GM08714 (cell line): ENCODE results near the gene PTCRA.

Experiments
- H3K4me3 ChIP-seq: fragments of 200-500 bp; sonication (Bioruptor generic); 2 replicates; pipeline ENCODE4 v1.5.1; 2014; ENCODE audit warnings: mild to moderate bottlenecking, low read length, inconsistent platforms
- ZNF274 ChIP-seq: IDR thresholded peaks from 2 replicates; pipeline ENCODE4 v1.6.1; 2012; ENCODE audit warnings: mild to moderate bottlenecking, low read depth, low read length

Gene PTCRA

DNA sequence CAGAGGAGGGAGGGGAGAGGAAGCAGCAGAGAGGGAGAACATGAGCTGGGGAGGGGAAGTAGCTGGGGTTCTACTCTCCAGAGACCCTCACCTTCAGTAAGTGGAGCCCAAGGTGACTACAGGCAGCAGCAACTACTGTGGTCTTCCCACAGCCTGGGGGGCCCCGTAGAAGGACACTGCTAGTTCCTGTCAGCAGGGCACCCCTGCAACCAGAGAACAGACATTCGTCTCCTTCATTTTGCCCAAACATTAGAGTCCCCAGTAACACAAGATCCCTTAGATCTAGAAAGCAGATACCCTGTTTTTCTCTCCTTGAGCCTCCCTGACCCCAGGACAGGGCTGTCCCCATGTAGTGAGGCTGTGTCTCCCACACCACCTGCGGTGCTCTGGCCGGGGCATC, 52.9 kb downstream of the PTCRA start:
- TF ChIP-seq ZNF274: no peak

GRCh38 chr6:42969431-42969830, 53.6 kb downstream of the PTCRA start:
- H3K4me3 ChIP-seq: no peak overlapping the region
- TF ChIP-seq ZNF274: no peak

More for the DNA sequence above, 52.9 kb downstream of the PTCRA start:
- no peak overlapping the region for H3K4me3 ChIP-seq

- TF ChIP-seq ZNF274: no peak
- no peak overlapping the region for H3K4me3 ChIP-seq
Observed at GRCh38 chr6:42969934-42970333, 54.1 kb downstream of the PTCRA start.

GRCh38 chr6:42970871-42971612, 55.2 kb downstream of the PTCRA start:
- TF ChIP-seq ZNF274: no peak
- H3K4me3 ChIP-seq: no peak overlapping the region

DNA sequence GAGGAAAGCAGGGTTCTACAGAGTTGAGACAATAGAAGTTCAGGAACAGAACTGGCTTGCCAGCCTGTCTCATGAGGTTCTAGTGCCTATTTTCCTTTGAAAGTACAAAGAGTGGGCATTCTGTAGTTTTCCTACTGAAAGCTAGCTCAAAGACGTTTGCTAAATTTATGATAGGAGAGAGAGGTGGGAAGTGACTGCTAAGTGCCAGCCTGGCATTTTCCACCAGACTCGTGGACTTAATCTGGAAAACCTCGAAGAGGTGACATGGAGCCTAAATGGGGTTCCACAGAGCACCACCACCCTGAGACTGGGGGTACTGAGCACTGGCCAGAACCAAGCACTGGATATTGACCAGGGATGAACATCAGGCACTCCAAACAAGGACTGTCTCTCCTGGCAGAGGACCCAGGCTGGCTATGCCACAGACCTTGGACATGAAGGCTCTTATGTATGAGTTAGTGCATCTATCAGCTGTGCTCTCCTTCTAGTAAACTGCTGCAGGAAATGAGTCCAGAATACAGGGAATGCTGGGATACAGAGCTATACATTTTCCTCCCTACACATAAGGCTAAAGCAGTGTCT, 56.0 kb downstream of the PTCRA start:
- H3K4me3 ChIP-seq: no peak overlapping the region
- no peak for TF ChIP-seq ZNF274

GRCh38 chr6:42973926-42974325, 58.1 kb downstream of the PTCRA start:
- no peak for TF ChIP-seq ZNF274

DNA sequence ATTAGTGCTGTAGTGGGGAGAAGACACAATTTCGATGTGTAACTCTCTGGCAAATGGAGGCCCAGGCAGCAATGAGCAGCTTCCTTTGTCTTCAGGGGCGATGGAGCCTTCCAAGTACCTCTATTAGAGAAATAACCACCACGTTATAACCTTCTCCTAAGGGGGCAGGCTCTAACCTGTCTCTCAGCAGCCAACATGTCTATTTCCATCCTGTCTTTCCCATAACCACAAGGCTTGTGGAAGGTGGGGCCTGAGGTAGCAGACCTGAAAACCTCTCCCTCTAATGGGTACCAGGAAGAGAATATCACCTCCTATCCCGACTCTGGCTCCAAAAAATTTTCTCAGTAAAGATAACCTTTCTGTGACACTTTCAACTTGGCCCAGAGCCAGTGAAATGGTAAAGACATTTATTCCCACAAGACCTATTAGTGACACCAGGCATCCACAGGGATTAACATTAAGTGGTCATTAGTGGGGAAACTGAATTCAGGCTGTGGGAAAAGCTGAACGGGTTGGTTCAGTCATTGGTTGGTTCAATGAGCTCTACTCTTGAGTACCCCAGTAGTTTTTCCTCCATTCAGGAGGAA, 59.2 kb downstream of the PTCRA start:
- TF ChIP-seq ZNF274: no peak
- no peak overlapping the region for H3K4me3 ChIP-seq

More at GRCh38 chr6:42973926-42974325, 58.1 kb downstream of the PTCRA start:
- H3K4me3 ChIP-seq: no peak overlapping the region
